VCaP (cell line): ENCODE results near the gene LARGE1.
"Not testable (repeated sequence)": the region's sequence is repeated elsewhere in the genome, so short reads cannot be mapped to it uniquely, and the experiment has no call there.

ENCODE experiments used
- H3K27ac ChIP-seq: fragments of 450-650 bp; 2 replicates; pipeline ENCODE4 v1.5.1; 2017
- TF ChIP-seq, protein P1 (sequence below): fragments of 450-650 bp; conservative IDR thresholded peaks from 2 replicates; pipeline ENCODE4 v1.5.1; 2017; ENCODE audit warnings: mild to moderate bottlenecking, moderate library complexity

Gene LARGE1

DNA sequence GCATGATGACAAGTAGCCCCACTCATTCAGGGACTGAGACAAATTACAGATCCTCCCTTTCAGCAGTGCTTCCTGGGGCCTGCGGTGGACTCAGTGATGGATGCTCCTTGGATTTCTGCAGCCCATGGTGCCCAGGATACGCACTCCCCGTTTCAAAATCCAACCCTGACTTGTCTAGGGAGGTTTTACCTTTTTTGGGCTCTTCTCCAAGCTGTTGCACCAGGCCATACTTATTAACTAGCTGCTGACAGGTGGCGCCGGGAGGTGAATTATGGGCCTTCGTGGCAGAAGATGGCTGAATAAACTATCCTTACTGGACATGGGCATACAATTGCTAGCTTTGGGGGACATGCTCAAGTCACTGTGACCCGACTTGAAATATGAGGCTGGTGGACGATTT is 537.8 kb downstream of the LARGE1 start:
- no peak overlapping the region for H3K27ac ChIP-seq
- TF ChIP-seq, protein P1, sequence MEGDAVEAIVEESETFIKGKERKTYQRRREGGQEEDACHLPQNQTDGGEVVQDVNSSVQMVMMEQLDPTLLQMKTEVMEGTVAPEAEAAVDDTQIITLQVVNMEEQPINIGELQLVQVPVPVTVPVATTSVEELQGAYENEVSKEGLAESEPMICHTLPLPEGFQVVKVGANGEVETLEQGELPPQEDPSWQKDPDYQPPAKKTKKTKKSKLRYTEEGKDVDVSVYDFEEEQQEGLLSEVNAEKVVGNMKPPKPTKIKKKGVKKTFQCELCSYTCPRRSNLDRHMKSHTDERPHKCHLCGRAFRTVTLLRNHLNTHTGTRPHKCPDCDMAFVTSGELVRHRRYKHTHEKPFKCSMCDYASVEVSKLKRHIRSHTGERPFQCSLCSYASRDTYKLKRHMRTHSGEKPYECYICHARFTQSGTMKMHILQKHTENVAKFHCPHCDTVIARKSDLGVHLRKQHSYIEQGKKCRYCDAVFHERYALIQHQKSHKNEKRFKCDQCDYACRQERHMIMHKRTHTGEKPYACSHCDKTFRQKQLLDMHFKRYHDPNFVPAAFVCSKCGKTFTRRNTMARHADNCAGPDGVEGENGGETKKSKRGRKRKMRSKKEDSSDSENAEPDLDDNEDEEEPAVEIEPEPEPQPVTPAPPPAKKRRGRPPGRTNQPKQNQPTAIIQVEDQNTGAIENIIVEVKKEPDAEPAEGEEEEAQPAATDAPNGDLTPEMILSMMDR = no peak

DNA sequence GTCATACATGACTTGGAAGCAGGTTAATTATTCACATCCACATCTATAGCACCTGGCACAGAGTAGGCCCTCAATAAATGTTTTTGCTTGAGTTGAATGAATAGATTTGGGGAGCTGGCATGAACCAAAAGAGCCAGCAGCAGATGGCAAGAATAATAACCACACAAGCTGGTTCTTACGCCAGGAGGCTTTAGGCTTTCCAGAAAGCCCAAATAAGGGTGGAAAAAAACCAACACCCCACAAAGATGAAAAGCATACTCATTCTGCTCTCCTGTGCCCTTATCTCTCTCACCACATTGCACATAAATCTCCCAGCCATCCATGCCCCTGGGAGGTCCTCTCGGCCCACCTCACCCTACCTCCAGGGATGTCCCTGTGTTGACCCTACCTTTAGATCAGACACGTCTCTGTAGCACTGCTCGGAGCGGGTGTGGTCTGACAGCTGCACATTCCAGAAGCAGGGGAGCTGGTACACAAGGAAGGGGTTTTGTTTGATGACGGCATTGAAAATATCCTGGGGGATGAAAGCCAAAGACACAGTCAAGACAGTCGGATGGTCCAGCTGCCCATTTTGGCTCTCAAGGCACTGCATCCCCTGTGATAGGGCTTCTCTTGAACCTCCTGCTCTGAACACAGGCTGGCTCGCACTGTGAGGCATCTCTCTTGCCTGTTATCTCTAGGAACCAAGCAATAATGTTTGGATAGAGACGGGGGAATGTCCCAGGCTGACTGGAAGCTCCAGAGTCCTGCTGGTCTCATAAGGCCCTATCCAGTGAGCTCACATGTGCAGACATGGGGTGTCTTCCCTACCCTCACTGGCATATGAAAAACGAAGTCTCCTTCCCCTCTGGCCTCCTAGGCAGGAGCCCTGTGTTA is 538.5 kb downstream of the LARGE1 start:
- TF ChIP-seq, protein P1 = no peak
- H3K27ac ChIP-seq = no peak overlapping the region

DNA sequence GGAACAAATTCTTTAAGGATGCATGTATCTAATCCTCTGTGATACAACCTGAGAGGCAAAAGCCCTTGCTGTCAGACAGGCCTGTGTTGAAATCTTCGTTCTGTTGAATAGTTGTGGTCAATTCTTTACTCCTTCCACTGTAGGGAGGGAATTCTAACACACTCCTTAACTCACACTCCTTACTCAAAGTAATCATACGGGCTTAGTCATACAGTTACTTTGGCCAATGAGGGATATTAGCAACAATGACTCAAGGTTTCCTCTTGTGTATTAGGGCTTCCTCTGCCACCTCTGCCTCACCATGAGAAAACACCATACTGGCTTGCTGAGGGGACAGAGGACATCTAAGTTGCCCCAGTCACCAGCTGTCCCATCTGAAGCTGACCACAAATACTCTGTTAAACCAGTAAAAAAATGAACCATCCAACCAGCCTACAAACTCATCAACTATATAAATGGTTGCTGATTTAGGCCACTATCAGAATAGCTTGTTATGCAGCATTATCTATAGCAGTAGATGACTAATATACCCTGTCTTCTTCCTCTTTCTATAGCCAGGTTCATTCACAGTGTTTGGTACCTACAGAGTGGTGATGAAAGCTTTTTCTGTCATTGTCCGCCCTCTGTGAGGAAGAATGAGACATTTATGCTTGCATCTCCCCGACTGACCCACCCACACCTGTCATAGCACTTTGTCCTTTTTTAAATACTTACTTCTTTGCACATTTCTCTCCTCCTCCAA is 539.3 kb downstream of the LARGE1 start:
- TF ChIP-seq, protein P1 = no peak
- no peak overlapping the region for H3K27ac ChIP-seq

DNA sequence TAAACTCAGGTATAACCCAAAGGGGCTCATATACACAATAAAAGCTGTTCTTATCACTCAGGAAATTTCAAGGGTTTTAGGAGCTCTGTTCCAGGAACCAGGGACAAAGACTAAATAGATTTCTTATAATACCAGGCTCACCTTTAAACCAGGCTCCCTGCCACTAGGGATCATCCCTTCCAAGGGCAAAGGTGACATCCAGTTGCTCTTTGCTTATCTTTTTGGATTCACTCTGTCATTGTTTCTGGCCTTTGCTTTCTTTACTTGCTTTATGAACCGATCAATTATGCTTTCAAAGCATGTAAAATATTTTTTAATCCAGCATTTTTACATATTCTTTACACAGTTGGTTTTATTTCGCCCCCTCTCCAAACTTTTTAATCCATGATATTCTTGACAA is 540.4 kb downstream of the LARGE1 start:
- TF ChIP-seq, protein P1 = no peak
- no peak overlapping the region for H3K27ac ChIP-seq

DNA sequence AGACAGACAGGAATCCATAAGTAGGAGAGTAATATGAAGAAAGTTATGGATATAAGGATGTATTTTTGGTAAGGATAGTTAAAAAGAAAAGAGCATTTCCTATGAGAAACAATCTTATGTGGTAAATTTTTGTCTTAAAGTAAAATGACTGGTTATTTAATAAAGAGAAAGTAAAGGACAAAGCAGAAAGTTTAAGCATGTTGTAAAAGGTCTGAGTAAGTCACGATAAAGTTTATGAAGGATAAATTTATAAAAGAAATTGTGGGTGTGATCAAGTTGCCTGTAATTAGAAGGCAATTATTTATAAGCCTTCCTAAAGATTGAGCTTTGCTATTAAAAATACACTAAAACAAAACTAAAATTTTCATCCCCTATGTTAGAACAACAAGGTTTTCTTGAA is 547.4 kb downstream of the LARGE1 start:
- no peak overlapping the region for H3K27ac ChIP-seq
- TF ChIP-seq, protein P1 = no peak

DNA sequence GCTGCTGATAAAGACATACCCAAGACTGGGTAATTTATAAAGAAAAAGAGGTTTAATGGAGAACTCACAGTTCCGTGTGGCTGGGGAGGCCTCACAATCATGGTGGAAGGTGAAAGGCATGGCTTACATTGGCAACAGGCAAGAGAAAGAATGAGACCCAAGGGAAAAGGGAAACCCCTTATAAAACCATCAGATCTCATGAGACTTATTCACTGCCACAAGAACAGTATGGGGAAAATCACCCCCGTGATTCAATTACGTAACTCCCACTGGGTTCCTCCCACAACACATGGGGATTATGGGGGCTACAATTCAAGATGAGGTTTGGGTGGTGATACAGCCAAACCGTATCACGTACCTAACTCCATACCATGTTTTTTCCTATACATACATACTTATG is 557.0 kb downstream of the LARGE1 start:
- not testable (repeated sequence) for H3K27ac ChIP-seq

DNA sequence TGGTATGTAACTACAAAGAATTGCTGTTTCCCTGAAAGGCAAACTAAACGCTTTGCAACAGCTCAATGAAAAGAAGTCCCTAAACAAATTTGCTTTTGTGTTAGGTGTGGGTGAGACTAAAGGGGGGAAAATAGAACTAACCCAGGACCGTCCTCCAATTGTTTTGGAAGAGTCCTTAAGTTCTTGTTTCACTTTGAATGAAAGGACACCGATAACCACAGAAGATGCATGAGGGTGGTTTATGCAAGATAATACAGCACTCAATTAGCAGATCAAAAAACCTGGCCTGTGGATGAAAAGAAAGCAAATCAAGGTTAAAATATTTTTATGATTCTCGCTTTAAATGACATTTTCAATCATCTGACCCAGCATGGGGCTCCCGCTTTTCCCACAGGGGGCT is 557.6 kb downstream of the LARGE1 start:
- no peak overlapping the region for H3K27ac ChIP-seq
- TF ChIP-seq, protein P1 = no peak

DNA sequence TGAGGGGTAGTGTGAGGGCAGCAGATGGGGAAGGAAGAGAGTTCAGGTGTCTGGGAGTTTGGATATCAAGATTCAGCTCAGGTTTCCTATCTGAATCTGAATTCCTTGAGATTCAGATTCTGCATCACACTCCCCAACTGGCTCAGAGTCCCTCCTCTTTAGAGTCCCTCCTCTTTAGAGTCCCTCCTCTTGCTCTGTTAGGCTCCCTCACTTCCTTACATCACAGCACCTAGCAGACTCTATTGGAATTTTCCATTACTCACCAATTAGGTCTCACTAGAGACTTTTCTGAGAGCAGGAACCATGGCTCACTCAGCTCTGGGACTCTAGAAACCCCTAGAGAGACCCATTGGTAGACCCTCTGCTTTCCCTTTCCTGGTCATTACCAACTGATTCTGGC is 558.7 kb downstream of the LARGE1 start:
- TF ChIP-seq, protein P1 = no peak
- H3K27ac ChIP-seq = no peak overlapping the region
